ENCODE data around the gene ZSWIM4. TPM values are rescaled to one million over a fixed set of nuclear protein-coding genes. Genes with fewer than 3 reads are reported as not detected.
A peak's percentile ranks its signal among the peaks of the same experiment; 100 is the strongest.
"Not testable (repeated sequence)": the region's sequence is repeated elsewhere in the genome, so short reads cannot be mapped to it uniquely, and the experiment has no call there.

Gene ZSWIM4
- total RNA-seq, 1 donor from 2014 or later = 23.7 TPM

DNA sequence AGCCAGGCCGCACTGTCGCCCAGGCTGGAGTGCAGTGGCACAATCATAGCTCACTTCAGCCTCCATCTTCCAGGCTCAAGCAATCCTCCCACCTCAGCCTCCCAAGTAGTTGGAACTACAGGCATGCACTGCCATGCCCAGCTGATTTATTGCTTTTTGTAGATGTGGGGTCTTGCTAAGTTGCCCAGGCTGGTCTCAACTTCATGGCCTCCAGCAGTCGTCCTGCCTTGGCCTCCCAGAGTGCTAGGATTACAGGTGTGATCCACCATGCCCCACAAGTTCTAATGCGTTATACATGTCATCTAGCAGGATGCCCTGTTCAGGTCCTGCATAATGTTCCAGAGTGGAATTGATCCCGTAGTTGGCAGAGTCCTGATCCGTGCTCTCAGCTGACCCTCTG is 16.4 kb upstream of the ZSWIM4 start:
- no peak for DNase-seq

DNA sequence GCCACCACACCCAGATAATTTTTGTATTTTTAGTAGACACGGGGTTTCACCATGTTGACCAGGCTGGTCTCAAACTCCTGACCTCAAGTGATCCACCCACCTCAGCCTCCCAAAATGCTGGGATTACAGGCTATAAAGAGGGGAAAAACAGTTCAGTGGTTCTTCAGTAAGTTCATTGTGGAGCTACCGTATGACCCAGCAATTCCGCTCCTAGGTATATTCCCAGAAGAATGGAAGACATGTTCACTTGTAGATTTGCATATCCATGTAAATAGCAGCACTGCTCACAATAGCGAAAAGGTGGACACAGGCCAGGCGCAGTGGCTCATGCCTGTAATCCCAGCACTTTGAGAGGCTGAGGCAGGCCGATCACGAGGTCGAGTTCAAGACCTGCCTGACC is 15.4 kb upstream of the ZSWIM4 start:
- DNase-seq = not testable (repeated sequence)

DNA sequence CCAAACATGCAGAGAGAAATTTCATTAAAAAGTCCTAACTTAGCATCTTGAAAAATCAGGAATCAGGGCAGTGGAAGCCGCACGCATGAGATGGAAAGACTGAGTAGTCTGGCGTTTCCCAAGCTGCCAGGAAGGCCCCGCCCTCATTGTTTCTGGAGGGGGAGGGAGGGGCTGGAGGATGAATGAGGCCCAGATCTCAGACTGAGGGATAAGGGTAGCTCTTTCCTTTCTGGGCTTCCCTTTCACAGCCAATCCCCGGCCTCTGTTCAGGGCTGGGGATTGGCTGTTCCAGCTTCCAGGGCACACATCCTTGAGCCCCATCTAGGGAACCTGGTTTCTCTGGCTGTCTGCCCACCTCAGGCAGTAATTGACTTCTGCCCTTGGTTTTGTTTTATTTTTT is 13.7 kb upstream of the ZSWIM4 start:
- DNase-seq = peak; percentile 90

DNA sequence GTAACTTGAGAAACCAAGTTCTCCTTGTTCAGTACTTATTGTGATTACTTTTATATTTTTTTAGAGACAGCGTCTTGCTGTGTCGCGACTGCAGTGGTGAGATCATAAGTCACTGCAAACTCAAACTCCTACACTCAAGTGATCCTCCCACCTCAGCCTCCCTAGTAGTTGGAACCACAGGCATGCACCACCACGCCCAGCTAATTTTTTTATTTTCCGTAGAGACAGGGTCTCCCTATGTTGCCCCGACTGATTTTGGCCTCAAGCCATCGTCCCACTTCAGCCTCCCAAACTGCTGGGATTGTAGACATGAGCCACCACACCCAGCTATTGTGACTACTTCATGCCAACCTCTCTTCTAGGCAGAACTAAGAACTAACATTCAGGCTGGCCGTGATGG is 12.7 kb upstream of the ZSWIM4 start:
- DNase-seq = no peak

DNA sequence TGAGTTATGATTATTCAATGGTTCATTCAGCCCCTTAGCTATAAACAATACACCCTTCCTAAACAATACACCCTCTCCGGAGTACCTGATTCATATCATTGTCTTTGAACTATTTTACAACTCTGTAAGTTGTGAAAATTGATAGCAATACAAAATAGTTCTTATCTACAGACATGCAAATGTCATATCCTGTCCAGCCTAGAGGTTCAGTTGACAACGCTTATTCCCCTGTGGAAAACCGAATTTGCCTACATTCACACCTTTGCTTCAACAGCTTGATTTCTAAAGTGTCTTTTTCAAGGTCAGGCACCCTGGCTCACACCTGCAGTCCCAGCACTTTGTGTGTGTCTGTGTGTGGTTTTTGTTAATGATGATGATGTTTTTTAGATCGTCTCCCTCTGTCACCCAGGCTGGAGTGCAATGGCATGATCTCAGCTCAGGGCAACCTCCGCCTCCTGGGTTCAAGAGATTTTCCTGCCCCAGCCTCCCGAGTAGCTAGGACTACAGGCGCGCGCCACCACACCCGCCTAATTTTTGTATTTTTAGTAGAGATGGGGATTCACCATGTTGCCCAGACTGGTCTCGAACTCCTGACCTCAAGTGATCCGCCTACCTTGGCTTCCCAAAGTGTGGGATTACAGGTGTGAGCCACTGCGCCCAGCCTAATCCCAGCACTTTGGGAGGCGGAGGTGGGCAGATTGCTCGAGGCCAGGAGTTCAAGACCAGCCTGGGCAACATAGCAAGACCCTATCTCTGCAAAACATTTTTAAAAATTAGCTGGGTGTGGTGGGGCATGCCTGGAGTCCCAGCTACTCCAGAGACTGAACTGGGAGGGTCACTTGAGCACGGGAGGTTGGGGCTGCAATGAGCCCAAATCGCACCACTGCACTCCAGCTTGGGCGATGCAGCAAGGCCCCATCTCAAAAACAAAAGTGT is 11.4 kb upstream of the ZSWIM4 start:
- DNase-seq = peak; percentile 56

DNA sequence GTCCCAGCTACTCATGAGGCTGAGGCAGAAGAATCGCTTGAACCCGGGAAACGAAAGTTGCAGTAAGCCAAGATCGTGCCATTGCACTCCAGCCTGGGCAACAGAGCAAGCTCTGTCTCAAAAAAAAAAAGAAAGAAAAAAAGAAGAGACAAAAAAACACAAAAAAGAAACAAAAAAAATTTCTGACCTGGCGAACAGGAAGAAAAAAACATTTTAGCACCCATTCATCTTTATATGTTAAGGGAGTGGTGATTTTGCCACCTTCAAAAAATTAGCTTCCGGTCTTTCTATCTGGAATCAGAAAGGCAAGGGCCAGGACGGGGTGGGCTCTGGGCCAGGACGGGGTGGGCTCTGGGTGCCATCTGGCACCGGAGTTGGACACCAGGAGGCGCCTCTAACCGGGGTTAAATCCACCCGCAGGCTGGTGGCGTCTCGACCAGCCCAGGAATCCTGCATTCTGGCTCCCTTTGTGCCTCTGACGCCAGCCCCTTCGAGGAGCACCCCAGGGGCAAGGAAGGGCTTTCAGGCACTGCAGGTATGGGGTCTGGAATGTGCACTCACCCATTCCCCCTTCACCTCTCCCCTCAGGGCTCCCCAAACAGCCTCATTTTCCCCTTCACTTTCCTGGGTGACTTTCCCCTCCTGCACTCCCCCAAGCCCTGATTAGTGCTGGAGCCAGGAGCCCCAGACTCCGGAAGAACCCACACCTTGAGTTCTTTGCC is 10.4 kb upstream of the ZSWIM4 start:
- DNase-seq = peak; percentile 81

DNA sequence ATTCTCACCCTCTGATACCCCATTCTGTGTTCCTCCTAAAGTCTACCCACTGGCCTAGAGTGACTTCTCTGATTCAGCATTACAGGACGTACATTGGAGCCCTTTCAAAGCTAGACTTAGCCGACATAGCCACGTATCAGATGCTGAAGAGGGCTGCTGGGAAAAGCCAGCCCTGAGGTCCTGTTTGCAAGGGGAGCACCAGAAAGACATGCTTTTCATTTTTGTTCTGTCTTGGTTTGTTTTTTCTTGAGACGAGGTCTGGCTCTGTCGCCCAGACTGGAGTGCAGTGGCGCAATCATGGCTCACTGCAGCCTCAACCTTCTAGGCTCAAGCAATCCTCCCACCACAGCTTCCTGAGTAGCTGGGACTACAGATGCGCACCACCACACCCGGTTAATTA is 6.3 kb upstream of the ZSWIM4 start:
- DNase-seq = no peak

DNA sequence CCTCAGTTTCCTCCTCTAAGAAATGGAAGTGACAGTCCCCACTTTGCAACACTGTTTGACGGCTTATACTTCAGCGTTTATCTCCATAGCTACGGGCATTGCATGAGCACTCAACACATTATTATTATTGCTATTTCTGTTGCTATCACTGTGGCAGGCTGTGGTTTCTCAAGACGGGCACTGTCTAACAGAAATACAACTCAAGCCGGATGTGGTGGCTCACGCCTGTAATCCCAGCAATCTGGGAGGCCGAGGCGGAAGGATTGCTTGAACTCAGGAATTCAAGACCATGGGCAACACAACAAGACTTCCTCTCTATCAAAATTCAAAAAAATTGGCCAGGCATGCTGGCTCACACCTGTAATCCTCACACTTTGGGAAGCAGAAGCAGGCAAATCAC is 4.9 kb upstream of the ZSWIM4 start:
- no peak for DNase-seq

DNA sequence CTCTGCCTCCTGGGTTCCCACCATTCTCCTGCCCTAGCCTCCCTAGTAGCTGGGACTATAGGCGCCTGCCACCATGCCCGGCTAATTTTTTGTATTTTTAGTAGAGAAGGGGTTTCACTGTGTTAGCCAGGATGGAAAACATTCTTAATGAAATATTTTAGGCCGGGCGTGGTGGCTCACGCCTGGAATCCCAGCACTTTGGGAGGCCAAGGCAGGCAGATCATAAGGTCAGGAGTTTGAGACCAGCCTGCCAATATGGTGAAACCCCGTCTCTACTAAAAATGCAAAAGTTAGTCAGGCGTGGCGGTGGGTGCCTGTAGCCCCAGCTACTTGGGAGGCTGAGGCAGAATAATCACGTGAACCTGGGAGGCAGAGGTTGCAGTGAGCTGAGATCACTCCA is 1.9 kb upstream of the ZSWIM4 start:
- not testable (repeated sequence) for DNase-seq

DNA sequence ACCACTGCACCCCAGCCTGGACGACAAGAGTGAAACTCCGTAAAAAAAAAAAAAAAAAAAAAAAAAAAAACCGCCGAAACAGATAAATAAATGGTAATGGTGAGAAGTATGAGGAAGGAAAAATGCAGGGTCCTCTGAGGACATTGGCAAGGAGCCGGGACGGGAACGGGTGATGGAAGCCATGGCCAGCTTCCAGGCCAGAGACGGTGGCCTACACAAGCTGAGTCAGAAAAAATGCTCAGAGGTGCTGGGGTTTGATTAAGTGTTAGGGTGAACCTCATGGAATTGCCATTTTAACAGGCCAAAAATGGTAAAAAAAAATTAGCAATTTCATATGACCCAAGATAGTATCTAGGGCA is 866 bp upstream of the ZSWIM4 start:
- peak; percentile 79 for DNase-seq

DNA sequence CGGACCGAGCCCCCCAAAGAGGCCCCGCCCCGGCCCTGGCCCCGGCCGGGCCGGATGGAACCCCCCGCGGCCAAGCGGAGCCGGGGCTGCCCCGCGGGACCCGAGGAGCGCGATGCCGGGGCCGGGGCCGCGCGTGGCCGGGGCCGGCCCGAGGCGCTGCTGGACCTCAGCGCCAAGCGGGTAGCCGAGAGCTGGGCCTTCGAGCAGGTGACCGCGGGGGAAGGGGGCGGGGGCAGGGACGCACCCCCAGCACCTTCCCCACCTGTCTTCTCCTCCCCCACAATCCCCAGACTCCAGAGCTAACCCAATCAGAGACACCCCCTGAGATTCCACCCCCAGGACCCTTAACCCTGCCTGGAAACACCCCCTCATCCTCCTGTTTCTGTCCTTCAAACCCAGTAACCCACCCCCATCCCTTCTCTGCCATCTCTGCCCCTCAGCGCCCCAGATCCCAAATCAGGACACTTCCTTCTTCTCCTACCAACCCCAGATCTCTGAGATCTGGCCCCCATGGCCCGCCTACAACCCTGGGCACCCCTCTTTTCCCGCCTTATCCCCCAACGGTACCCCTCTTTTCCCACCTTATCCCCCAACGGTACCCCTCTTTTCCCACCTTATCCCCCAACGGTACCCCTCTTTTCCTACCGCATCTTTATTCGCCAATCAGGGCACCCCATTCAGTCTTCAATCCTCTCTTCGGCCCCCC is 505 bp downstream of the ZSWIM4 start:
- DNase-seq = peak; percentile 40

DNA sequence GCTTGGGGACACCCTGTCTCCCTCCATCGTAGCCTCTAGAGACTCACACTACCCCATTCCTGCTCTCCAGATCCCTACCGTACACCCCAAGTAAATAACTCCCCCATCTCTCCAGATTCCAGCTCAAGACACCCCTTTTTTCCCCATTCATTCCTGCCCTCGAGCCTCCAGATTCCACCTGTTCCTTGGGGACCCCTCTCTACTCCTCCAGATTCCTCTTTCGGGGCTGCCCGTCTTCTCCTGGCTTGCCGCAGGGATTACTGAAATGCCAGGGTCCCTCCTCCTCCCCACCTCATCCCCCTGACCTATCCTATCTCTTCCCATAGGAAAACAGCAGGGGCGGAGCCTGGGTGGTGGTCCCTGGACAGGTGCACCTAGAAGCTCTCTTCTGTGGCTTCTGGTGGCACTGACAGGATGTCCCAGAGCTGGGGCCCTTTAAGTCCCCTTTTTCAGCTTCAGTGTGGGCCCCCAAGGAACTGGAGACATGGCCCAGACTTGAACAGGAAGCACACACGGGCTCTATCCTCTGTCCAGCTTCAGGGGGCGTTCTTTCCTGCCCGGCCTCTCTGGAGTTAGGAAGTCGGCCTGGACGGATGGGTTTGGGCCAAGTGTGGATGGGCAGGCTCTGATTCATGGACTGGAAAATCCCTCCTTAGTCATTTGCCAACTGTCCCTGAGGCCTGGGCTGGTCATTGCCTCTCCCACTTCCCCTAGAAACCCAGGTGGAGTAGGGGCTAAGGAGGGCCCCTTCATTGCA is 1.2 kb downstream of the ZSWIM4 start:
- DNase-seq = peak; percentile 95

DNA sequence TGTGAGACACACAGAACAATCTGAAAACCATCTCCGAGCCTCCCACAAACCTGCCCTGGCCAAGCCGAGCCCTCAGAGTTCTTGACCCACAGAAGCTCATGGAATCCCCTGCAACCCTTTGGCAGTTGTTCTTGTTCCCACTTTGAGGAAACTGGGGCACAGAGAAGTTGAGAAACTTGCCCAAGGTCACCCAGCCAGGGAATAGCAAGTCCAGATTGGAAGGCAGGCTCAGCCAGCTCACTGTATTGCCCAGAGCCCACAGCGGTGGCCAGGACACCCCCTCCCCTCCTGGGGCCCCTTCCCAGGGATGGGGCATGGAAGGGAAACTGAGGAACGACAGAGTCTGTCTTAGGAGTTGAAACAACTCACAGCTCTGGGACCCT is 1.8 kb downstream of the ZSWIM4 start:
- no peak for DNase-seq

DNA sequence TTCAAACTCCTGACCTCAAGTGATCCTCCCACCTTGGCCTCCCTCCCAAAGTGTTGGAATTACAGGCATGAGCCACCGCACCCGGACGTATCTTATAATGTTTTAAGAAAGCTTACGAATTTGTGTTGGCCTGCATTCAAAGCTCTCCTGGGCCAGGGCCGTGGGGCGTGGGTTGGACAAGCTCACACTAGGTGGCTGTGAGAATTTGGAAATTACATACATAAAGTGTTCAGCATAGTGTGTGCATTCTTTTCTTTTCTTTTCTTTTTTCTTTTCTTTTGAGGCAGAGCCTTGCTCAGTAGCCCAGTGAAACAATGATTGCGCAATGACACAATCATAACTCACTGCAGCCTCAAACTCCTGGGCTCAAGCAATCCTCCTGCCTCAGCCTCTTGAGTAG is 2.6 kb downstream of the ZSWIM4 start:
- no peak for DNase-seq

DNA sequence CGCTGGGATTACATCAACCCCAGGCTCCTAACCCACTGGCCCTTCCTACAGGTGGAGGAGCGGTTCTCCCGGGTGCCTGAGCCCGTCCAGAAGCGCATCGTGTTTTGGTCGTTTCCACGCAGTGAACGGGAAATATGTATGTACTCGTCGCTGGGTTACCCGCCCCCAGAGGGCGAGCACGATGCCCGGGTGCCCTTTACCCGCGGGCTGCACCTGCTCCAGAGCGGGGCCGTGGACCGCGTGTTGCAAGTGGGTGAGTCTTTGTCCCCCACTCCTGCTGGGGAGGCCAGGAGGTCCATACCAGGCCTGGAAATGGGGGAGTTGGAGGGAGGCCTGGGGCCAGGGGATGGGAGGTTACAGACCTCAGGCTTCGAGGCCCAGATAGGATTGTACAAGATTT is 4.4 kb downstream of the ZSWIM4 start:
- no peak for DNase-seq

DNA sequence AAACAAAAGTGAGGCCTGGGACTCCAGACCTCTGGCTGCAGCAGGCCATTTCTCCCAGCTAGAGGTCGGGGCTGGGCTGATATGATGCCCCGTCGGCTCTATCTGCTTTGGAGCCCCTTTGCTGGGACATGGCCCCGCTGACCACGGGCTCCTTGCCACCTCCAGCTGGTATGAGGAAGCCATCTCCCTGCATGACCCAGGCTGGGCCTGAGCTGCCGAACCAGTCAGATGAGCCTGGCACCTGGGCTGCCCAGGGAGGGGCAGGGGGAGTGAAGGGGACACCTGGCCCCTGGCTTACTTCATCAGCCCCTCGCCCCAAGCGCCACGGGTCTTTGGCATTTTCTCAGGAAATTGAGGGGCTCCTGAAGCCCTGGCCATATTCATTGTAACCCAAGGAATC is 7.8 kb downstream of the ZSWIM4 start:
- DNase-seq = no peak

DNA sequence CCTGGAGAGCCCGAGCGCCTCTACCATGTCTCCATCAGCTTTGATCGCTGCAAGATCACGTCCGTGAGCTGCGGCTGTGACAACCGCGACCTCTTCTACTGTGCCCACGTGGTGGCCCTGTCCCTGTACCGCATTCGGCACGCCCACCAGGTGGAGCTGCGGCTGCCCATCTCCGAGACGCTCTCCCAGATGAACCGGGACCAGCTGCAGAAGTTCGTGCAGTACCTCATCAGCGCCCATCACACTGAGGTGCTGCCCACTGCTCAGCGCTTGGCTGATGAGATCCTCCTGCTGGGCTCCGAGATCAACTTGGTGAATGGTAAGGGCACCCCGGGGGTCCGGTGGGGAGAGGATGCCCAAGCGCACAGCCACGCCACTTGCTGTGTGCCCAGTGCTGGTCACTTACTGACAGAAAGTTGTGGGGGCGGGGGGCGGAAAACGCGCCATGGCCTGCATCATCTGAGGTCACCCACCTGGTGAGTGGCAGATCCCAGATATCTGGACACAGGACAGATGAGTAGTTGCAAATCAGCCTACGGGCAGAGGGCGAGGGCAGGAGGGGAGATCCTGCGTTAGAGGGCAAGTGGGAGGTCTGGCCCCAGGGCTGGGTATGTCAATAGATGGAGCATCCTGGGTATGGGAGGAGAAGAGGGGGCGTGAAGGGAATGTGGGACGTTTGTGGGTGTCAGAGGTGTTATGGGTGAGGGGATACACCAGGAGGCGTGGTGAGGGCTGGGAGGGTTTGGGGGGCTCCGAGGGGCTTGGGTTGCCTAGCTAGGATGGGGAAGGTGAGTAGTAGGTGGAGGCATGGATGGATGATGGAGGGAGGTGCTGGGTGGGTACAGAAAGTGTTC is 9.8 kb downstream of the ZSWIM4 start:
- peak; percentile 42 for DNase-seq

DNA sequence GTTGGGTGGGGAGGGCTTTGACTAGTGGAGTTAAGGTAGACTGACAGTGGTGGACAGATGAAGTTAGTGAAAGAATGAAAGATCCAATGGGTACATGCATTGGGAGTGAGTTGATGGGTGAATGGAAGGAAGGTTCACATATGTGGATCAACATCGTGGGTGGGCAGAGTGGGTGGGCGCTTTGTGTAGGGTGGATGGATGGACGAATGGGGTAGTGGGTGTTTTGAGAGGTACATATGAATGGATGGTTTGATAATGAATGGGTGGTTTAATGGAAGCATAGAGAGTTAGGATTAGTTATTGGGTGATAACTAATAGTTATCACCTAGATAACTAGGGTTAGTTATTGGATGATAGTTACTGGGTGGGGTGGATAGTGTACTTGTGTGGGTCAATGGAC is 11.5 kb downstream of the ZSWIM4 start:
- no peak for DNase-seq

DNA sequence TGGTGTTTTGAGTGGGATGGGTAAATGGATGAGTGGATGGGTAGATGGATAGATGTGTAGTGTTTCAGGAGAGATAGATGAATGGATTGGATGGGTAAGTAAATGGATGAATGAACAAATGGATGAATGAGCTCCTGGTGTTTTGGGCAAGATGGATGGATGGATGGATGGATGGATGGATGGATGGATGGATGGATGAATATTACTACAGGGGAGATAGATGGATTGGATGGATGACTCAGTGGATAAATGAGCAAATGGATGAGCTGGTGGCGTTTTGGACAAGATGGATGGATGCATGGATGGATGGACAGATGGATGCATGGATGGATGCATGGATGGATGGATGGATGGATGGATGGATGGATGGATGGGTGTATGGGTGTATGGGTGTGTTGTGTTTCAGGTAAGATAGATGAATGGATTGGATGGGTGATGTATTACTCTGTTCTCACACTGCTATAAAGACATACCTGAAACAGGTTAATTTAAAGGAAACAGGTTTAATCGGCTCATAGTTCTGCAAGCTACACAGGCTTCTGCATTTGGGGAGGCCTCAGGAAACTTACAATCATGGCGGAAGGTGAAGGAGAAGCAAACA is 12.3 kb downstream of the ZSWIM4 start:
- DNase-seq = no peak

DNA sequence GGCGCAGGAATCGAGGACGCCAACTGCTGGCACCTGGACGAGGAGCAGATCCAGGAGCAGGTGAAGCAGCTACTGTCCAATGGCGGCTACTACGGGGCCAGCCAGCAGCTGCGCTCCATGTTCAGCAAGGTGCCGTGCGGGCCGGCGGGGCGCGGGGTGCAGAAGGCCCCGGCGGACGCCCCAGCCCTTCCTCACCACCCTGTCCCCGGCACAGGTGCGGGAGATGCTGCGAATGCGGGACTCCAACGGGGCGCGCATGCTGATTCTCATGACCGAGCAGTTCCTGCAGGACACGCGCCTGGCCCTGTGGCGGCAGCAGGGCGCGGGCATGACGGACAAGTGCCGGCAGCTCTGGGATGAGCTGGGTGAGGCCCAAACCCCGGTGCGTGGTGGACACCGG is 13.6 kb downstream of the ZSWIM4 start:
- no peak for DNase-seq

DNA sequence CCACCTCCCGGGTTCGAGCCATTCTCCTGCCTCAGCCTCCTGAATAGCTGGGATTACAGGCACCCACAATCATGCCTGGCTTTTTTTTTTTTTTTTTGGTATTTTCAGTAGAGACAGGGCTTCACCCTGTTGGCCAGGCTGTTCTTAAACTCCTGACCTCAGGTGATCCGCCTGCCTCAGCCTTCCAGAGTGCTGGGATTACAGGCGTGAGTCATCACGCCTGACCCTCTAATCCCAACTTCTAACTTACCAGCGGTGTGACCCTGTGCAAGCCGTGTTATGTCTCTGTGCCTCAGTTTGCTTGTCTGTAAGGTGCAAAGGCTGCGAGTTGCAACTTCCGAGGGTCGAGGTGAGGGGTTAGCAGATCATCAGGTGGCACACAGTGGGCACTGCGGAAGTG is 17.3 kb downstream of the ZSWIM4 start:
- DNase-seq = no peak

All from dermis blood vessel endothelial cell (primary cell).